Neural progenitor cell (in vitro differentiated cells): ENCODE measurements around the gene TIPARP. TPM values are rescaled to one million over a fixed set of nuclear protein-coding genes. Genes with fewer than 3 reads are reported as not detected.

Source experiments
- DNase-seq: peaks from one replicate; pipeline ENCODE4 v3.0.0-alpha.2; 2016; ENCODE audit warnings: low spot score
- H2AFZ ChIP-seq: fragments of 200-600 bp; sonication (generic); replicated peaks from 2 replicates; pipeline ENCODE4 v1.6.1; 2016; ENCODE audit warnings: antibody characterized with exemption
- H3F3A ChIP-seq: fragments of 200-600 bp; sonication (generic); 2 replicates; pipeline ENCODE4 v1.6.1; 2016; ENCODE audit warnings: antibody characterized with exemption, low read depth
- H3K27ac ChIP-seq: fragments of 200-600 bp; sonication (generic); 2 replicates; pipeline ENCODE4 v1.5.1; 2016; ENCODE audit warnings: mild to moderate bottlenecking
- H3K27me3 ChIP-seq: fragments of 200-600 bp; sonication (generic); 2 replicates; pipeline ENCODE4 v1.6.1; 2016; ENCODE audit warnings: mild to moderate bottlenecking, moderate library complexity
- H3K36me3 ChIP-seq: fragments of 200-600 bp; sonication (generic); 2 replicates; pipeline ENCODE4 v1.5.1; 2016
- H3K4me1 ChIP-seq: fragments of 200-600 bp; sonication (generic); 2 replicates; pipeline ENCODE4 v1.6.1; 2016; ENCODE audit warnings: mixed run types
- H3K4me2 ChIP-seq: fragments of 200-600 bp; sonication (generic); 2 replicates; pipeline ENCODE4 v1.6.1; 2016
- H3K4me3 ChIP-seq: fragments of 200-600 bp; sonication (generic); 2 replicates; pipeline ENCODE4 v1.5.1; 2016
- H3K79me2 ChIP-seq: fragments of 200-600 bp; sonication (generic); 2 replicates; pipeline ENCODE4 v1.6.1; 2016; ENCODE audit warnings: low read depth
- H3K9ac ChIP-seq: fragments of 200-600 bp; sonication (generic); 2 replicates; pipeline ENCODE4 v1.6.1; 2016
- H3K9me3 ChIP-seq: fragments of 200-600 bp; sonication (generic); 2 replicates; pipeline ENCODE4 v1.5.1; 2016; ENCODE audit warnings: low read depth
- H4K20me1 ChIP-seq: fragments of 200-600 bp; sonication (generic); 2 replicates; pipeline ENCODE4 v1.6.1; 2016; ENCODE audit warnings: low read depth
- H3K27ac Mint-ChIP-seq: 3 replicates; pipeline ENCODE4 v1.8.0; 2021; ENCODE audit warnings: mixed read lengths
- H3K27me3 Mint-ChIP-seq: 2 replicates; pipeline ENCODE4 v1.8.0; 2022; ENCODE audit warnings: low read depth, mild to moderate bottlenecking, inconsistent platforms, moderate library complexity, mixed read lengths; ENCODE audit not compliant: insufficient read depth
- H3K36me3 Mint-ChIP-seq: 3 replicates; pipeline ENCODE4 v1.8.0; 2021; ENCODE audit warnings: mixed read lengths
- H3K4me1 Mint-ChIP-seq: 3 replicates; pipeline ENCODE4 v1.8.0; 2021; ENCODE audit warnings: mixed read lengths
- H3K4me3 Mint-ChIP-seq: 3 replicates; pipeline ENCODE4 v1.8.0; 2021; ENCODE audit warnings: mild to moderate bottlenecking, moderate library complexity, mixed read lengths
- H3K9me3 Mint-ChIP-seq: 3 replicates; pipeline ENCODE4 v1.8.0; 2020; ENCODE audit warnings: mixed read lengths
- CTCF ChIP-seq: fragments of 200-600 bp; sonication (generic); IDR thresholded peaks from 2 replicates; pipeline ENCODE4 v1.5.1; 2017; ENCODE audit warnings: antibody characterized with exemption, mild to moderate bottlenecking
- EZH2 ChIP-seq: fragments of 200-600 bp; sonication (generic); IDR thresholded peaks from 2 replicates; pipeline ENCODE4 v1.6.1; 2017; ENCODE audit warnings: antibody characterized with exemption, mild to moderate bottlenecking, moderate library complexity
- EZH2phosphoT487 ChIP-seq: fragments of 200-600 bp; sonication (generic); IDR thresholded peaks from 2 replicates; pipeline ENCODE4 v1.6.1; 2017; ENCODE audit warnings: antibody characterized with exemption
- total RNA-seq: library from RNA; depleted of rRNA; stranded (reverse); fragments of >200 nt; gene quantifications from 2 replicates; pipeline ENCODE4 v1.2.3, GENCODE V29; 2015; ENCODE audit warnings: low replicate concordance

TIPARP gene
- total RNA-seq, 1 donor from 2014 or later = 13.5 TPM

GRCh38 chr3:156642750-156643728, 31.4 kb upstream of the TIPARP start:
- Histone ChIP-seq H3K4me2 (no peak overlapping the region), H3K27ac (no peak overlapping the region), H3K79me2 (no peaks in the 10 kb centered on the region), H3K9me3 (no peaks in the 10 kb centered on the region), H4K20me1 (no peaks in the 10 kb centered on the region), H2AFZ (peak overlapping the region; percentile 88), H3K4me3 (no peak overlapping the region), H3K36me3 (no peaks in the 10 kb centered on the region), H3K9ac (no peak overlapping the region), H3K4me1 (peaks cover 4% of the 10 kb centered on the region), H3F3A (no peaks in the 10 kb centered on the region), H3K27me3 (no peaks in the 10 kb centered on the region)
- Mint-ChIP-seq H3K4me3 (no peak overlapping the region), H3K9me3 (peaks cover 3% of the 10 kb centered on the region), H3K27ac (peak overlapping the region; percentile 87), H3K4me1 (peaks cover 25% of the 10 kb centered on the region), H3K36me3 (no peaks in the 10 kb centered on the region), H3K27me3 (no peaks in the 10 kb centered on the region)
- TF ChIP-seq CTCF (no peak), EZH2 (no peak), EZH2phosphoT487 (no peak)
- DNase-seq = no peak

- peaks cover under 1% of the 10 kb centered on the region for H3K4me1 ChIP-seq
- Mint-ChIP-seq H3K4me1 (peaks cover 25% of the 10 kb centered on the region), H3K9me3 (peaks cover 3% of the 10 kb centered on the region), H3K27me3 (no peaks in the 10 kb centered on the region), H3K36me3 (no peaks in the 10 kb centered on the region), H3K27ac (peak overlapping the region; percentile 87), H3K4me3 (no peak overlapping the region)
- no peaks in the 10 kb centered on the region for H3K36me3 ChIP-seq
- H4K20me1 ChIP-seq = no peaks in the 10 kb centered on the region
- no peaks in the 10 kb centered on the region for H3K9me3 ChIP-seq
- H3K79me2 ChIP-seq = no peaks in the 10 kb centered on the region
- H3K27me3 ChIP-seq = no peaks in the 10 kb centered on the region
- H3F3A ChIP-seq = no peaks in the 10 kb centered on the region
- no peak overlapping the region for H3K27ac ChIP-seq
- DNase-seq = no peak
- H3K4me2 ChIP-seq = no peak overlapping the region
- TF ChIP-seq EZH2 = no peak
- no peak for TF ChIP-seq EZH2phosphoT487
- TF ChIP-seq CTCF = no peak
- H3K4me3 ChIP-seq = no peak overlapping the region
- H3K9ac ChIP-seq = no peak overlapping the region
- peak overlapping the region; percentile 88 for H2AFZ ChIP-seq
These were observed 30.5 kb upstream of the TIPARP start for GRCh38 chr3:156643729-156644389.

- Mint-ChIP-seq H3K4me3 (no peak overlapping the region), H3K9me3 (peaks cover 3% of the 10 kb centered on the region), H3K36me3 (no peaks in the 10 kb centered on the region), H3K27me3 (no peaks in the 10 kb centered on the region), H3K4me1 (peaks cover 25% of the 10 kb centered on the region), H3K27ac (no peak overlapping the region)
- TF ChIP-seq EZH2phosphoT487 = no peak
- TF ChIP-seq CTCF = no peak
- TF ChIP-seq EZH2 = no peak
- no peaks in the 10 kb centered on the region for H3K4me1 ChIP-seq
- H3K27ac ChIP-seq = no peak overlapping the region
- no peak for DNase-seq
- no peak overlapping the region for H2AFZ ChIP-seq
- no peak overlapping the region for H3K4me3 ChIP-seq
- H3K9ac ChIP-seq = no peak overlapping the region
- no peaks in the 10 kb centered on the region for H3K27me3 ChIP-seq
- H3K9me3 ChIP-seq = no peaks in the 10 kb centered on the region
- H3K79me2 ChIP-seq = no peaks in the 10 kb centered on the region
- H3F3A ChIP-seq = no peaks in the 10 kb centered on the region
- H4K20me1 ChIP-seq = no peaks in the 10 kb centered on the region
- H3K36me3 ChIP-seq = no peaks in the 10 kb centered on the region
- H3K4me2 ChIP-seq = no peak overlapping the region
These were observed 29.4 kb upstream of the TIPARP start for GRCh38 chr3:156644958-156645357.
